Left renal pelvis (tissue), 4 donors: ENCODE results near the gene DYDC1. TPM values are rescaled to one million over a fixed set of nuclear protein-coding genes. Genes with fewer than 3 reads are reported as not detected.

ENCODE experiments used
- polyA plus RNA-seq, 4 donors: library from polyadenylated mRNA; unstranded; fragments of 120-200 nt; gene quantifications; one replicate each; pipeline ENCODE4 v1.2.1, GENCODE V29; 2013; ENCODE audit not compliant: insufficient read length in 4 of 4

Gene DYDC1
- polyA plus RNA-seq, 4 donors = 0.30 to 0.54 (median 0.50) TPM; not detected in 1

Other genes starting within 250 kb of the DYDC1 start
- gene PLAC9, start 224.0 kb downstream of the DYDC1 start, polyA plus RNA-seq = 10 to 100 TPM; 20.1 to 69.0 (median 25.6) TPM
- gene ANXA11, start 151.2 kb downstream of the DYDC1 start, polyA plus RNA-seq = 100 to 1,000 TPM; 110 to 147 (median 140) TPM
- gene MAT1A, start 67.1 kb downstream of the DYDC1 start, polyA plus RNA-seq = 1 to 10 TPM in 3 of 4 donors, under 1 TPM in 1; 0.90 to 1.5 (median 1.3) TPM
- 1 to 10 TPM in 2 of 4 donors, under 1 TPM in 2; 0.22 to 2.4 (median 1.1) TPM for gene DYDC2, start within 50 bp of the DYDC1 start, polyA plus RNA-seq
- gene PRXL2A, start 51.8 kb upstream of the DYDC1 start, polyA plus RNA-seq = 100 to 1,000 TPM; 115 to 128 (median 121) TPM
- 100 to 1,000 TPM in 1 of 4 donors, 10 to 100 TPM in 3; 83.7 to 101 (median 91.8) TPM for gene TSPAN14, start 97.6 kb upstream of the DYDC1 start, polyA plus RNA-seq
- gene SH2D4B, start 181.1 kb upstream of the DYDC1 start, polyA plus RNA-seq = under 1 TPM; 0.11 to 0.46 (median 0.15) TPM